AG09309 (cell line): Measurements from ENCODE around the gene TMEM271.
"Not testable (repeated sequence)": the region's sequence is repeated elsewhere in the genome, so short reads cannot be mapped to it uniquely, and the experiment has no call there.

Source experiments
- DNase-seq: peaks from one replicate; pipeline ENCODE4 v3.0.0-alpha.2; 2010; ENCODE audit warnings: low read depth
- H3K4me3 ChIP-seq: 2 replicates; pipeline ENCODE4 v1.5.1; 2011; ENCODE audit warnings: mild to moderate bottlenecking, low read depth, low read length, moderate library complexity; ENCODE audit not compliant: control insufficient read depth
- TF ChIP-seq, protein P1 (sequence below): IDR thresholded peaks from 2 replicates; pipeline ENCODE4 v1.5.1; 2011; ENCODE audit warnings: mild to moderate bottlenecking, low read depth, low read length, inconsistent platforms; ENCODE audit not compliant: insufficient read depth, control insufficient read depth; ENCODE audit errors: missing control alignments

Gene TMEM271

DNA sequence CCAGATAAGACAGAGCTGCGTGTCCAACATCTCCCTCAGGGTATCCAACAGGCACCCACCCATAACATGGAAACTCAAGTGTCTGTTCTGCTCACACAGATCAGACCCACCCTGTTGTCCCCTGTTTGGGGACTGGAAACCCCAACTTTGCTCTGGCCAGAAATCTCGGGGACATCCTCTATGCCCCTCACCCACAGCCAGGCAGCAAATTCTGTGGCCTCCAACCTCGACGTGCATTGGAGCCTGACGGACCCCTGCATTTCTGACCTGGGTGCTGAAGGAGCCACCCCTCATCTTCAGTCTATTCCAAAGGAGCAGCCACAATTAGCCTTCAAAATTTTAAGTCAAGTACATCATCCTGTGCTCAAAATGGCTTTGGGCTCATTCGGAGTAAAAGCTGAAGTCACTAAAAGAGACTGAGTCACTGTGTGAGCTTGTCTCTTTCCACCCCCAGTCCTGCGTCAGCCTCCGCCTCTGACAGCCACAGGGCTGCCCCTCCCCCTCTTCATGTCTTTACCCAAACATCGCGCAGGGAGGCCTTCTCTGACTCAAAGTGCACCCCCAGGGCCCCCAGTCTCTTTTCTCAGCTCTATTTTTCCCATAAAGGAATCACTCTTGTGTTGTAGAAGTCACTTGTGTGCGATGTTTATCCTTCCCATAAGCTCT is 24.9 kb upstream of the TMEM271 start:
- H3K4me3 ChIP-seq, result no peak overlapping the region
- TF ChIP-seq, protein P1, sequence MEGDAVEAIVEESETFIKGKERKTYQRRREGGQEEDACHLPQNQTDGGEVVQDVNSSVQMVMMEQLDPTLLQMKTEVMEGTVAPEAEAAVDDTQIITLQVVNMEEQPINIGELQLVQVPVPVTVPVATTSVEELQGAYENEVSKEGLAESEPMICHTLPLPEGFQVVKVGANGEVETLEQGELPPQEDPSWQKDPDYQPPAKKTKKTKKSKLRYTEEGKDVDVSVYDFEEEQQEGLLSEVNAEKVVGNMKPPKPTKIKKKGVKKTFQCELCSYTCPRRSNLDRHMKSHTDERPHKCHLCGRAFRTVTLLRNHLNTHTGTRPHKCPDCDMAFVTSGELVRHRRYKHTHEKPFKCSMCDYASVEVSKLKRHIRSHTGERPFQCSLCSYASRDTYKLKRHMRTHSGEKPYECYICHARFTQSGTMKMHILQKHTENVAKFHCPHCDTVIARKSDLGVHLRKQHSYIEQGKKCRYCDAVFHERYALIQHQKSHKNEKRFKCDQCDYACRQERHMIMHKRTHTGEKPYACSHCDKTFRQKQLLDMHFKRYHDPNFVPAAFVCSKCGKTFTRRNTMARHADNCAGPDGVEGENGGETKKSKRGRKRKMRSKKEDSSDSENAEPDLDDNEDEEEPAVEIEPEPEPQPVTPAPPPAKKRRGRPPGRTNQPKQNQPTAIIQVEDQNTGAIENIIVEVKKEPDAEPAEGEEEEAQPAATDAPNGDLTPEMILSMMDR, result no peak
- no peak for DNase-seq

DNA sequence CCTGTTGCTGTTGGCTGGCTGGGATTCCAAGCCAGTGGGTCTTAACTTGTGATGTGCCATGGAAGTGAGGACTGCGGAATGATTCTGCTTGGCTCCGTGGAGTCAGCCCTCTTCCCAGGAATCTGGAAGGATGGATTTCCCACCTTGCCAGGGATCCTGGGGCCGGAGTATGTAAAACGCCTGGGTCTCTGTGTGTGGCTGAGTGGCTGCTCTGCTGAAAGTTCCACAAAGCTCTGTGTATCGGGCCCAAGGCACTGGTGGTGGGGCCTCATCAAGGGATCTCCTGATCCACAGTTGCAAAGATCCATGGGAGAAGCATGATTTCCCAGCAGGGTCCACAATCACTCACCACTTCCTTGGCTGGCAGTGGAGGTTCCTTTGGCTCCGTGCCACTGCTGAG is 24.1 kb upstream of the TMEM271 start:
- no peak overlapping the region for H3K4me3 ChIP-seq
- no peak for DNase-seq
- TF ChIP-seq, protein P1, result no peak

DNA sequence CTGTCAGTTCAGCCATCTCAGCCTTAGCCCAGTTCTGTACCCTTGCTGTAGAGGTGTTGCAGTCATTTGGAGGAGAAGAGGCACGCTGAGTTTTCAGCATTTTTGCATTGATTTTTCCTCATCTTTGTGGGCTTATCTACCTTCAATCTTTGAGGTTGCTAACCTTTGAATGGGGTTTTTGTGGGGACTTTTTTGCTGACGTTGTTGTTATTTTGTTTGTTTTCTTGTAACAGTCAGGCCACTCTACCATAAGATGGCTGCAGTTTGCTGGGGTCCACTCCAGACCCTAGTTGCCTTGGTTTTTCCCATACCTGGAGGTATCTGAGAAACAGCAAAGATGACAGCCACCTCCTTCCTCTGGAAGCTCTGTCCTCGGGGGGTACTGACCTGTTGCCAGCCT is 22.8 kb upstream of the TMEM271 start:
- no peak for DNase-seq
- no peak overlapping the region for H3K4me3 ChIP-seq
- TF ChIP-seq, protein P1, result no peak

DNA sequence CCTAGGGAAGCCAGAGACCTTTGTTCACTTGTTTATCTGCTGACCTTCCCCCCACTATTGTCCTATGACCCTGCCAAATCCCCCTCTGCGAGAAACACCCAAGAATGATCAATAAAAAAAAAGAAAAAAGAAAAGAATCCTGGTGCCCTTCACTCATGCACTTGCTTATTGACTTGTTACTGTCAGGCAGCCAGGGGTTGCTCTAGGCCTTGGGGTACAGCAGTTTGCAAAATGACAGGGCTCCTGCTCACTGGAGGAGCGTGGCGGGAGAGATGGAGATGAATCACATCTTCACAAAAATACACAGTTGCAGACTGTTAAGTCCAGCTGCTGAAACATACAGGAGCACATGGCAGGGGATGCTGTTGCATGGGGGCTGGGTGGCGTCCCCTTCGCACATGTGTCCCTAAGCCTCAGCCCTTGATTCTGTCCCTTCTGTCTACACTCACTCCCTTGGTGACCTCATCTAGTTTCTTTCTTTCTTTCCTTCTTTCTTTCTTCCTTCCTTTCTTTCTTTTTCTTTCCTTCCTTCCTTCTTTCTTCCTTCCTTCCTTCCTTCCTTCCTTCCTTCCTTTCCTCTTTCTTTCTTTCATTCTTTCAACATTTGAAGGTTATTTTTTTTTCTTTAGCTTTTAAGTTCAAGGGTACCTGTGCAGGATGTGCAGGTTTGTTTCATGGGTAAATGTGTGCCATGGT is 16.9 kb upstream of the TMEM271 start:
- no peak for DNase-seq
- H3K4me3 ChIP-seq, result no peak overlapping the region
- TF ChIP-seq, protein P1, result no peak

DNA sequence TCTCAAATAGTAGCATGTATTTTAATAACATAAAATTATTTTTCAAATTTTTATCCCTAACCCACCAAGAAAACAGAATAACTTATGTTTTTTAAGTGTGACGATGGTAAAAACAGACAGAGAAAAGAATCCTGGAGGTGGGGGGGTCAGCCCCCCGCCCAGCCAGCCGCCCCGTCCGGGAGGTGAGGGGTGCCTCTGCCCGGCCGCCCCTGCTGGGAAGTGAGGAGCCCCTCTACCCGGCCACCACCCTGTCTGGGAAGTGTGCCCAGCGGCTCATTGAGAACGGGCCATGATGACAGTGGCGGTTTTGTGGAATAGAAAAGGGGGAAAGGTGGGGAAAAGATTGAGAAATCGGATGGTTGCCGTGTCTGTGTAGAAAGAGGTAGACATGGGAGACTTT is 16.1 kb upstream of the TMEM271 start:
- DNase-seq, H3K4me3 ChIP-seq: not testable (repeated sequence)

DNA sequence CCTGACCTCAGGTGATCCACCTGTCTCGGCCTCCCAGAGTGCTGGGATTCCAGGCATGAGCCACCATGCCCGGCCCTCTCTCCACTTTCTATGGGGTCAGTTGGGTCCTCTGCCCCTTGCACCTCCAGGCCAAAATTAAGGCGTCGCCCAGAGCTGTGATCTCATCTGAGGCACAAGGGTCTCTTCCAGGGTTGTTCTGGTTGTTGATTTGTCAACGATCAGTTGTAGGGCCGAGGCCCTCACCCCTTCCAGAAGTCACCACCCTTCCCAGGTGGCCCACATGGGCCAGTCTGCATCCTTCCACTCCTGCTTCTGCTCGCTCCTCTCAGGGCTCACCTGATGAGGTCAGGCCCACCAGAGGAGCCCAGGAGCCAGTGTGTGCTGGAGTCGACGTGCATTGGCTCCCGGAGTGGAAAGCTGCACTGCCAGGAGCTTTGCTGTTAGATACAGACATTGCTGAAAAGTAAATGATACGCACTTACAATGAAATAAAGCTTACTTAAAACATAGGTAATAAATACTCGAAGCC is 14.3 kb upstream of the TMEM271 start:
- TF ChIP-seq, protein P1, result no peak
- no peak overlapping the region for H3K4me3 ChIP-seq
- DNase-seq, result no peak

DNA sequence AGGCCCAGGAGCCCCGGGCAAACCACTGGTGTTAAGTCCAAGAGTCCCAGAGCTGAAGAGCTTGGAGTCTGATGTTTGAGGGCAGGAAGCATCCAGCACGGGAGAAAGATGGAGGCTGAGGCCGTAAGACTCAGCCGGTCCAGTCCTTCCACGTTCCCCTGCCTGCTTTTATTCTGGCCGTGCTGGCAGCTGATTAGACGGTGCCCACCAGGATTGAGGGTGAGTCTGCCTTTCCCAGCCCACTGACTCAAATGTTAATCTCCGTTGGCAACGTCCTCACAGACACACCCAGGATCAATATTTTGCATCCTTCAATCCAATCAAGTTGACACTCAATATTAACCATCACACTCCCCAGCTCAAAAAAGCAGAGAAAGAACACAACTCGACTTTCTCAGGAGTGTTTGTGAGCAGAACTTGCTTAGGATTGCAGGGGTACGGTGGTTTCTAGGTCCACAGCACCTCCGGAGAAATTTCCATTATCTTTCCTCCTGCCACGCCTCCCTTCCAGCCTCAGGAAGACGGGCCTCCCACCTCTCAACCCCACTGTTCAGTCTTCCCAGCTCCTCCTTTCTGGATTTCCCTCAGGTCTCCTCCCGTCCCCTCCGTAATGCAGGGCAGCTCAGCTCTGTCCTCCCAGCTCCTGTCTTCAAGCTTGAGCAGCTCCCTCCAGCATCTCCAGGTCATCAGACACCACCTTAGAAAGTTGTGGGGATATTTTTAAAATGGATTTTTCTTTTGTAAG is 13.3 kb upstream of the TMEM271 start:
- no peak for DNase-seq
- no peak overlapping the region for H3K4me3 ChIP-seq
- TF ChIP-seq, protein P1, result no peak
